CD4-positive, alpha-beta T cell treated with Interleukin-6 at 100 ng/mL for 8 hours (primary cell): ENCODE measurements around the gene IL2RA.
"Not testable (repeated sequence)": the region's sequence is repeated elsewhere in the genome, so short reads cannot be mapped to it uniquely, and the experiment has no call there.

Source experiments
- DNase-seq: peaks from one replicate; pipeline ENCODE4 v3.0.0-alpha.2; 2020; ENCODE audit warnings: mixed read lengths, low spot score

IL2RA gene

GRCh38 chr10:5977471-5978229 lies 84.5 kb downstream of the IL2RA start, which contains the start of gene IL15RA:
Gene IL15RA, minus strand, starts transcription at chr10:5977543. Its CDS starts 51 bp downstream, at chr10:5977492.
- DNase-seq = peak; percentile 77

- DNase-seq = peak; percentile 20
Measured at GRCh38 chr10:5976512-5977470, 85.4 kb downstream of the IL2RA start.

- peak; percentile 41 for DNase-seq
Measured at GRCh38 chr10:5975641-5976473, 86.3 kb downstream of the IL2RA start.

- no peak for DNase-seq
Measured at GRCh38 chr10:5973069-5973468, 89.1 kb downstream of the IL2RA start.

DNA sequence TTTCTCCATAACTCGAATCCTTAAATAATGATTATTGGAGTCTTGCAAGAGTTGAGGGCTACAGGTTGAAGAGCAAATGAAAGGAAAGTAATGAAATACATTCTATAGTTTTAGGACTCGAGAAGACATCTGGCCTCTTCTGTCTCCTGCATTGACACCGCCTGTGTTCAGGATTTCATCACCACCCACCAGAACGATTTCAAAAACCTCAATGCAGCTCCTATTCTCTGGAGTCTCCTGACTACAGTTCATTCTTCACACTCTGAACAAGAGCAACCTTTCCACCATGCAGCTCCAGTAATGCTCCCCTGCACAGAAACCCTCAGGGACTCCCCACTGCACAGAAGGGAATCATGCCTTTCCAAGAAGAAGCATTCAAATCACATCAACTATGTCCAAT lies 90.3 kb downstream of the IL2RA start:
- no peak for DNase-seq

- peak; percentile 31 for DNase-seq
Measured at GRCh38 chr10:5971315-5971832, 90.8 kb downstream of the IL2RA start.

- DNase-seq = no peak
Measured at GRCh38 chr10:5970527-5970926, 91.6 kb downstream of the IL2RA start.

GRCh38 chr10:5970066-5970465 lies 92.1 kb downstream of the IL2RA start:
- DNase-seq = no peak

DNA sequence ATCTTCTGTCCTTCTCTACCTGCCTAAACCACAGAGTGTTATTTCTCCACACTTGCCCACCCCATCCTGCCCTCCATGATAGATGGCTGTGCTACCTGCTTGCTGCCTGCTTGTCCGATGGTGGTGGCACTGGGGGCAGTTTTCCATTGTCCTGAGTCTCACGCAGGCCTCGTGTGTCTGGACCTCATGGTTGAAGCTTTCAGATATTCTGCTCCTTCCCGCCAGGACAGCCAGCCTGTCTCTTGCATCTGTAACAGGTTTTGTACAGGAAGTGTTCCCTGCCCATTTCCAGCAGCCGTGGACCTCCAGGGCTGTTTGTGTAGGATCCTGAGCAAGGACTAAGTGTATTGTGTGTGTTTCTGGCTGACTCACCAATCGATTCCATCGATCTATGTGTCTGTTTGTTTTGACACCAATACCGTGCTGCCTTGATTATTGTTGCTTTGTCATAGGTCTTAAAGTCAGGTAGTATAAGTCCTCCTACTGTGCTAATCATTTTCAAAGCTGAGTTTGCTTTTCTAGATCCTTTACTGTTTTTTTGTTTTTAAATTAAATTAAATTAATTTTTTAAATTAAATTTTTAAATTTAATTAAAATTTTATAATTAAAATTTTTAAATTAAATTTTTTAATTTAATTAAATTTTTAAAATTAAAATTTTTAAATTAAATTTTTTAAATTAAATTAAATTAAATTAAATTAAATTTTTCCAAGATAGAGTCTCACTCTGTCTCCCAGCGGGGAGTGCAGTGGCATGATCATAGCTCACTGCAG lies 93.3 kb downstream of the IL2RA start:
- DNase-seq = no peak

GRCh38 chr10:5968037-5968680 lies 94.0 kb downstream of the IL2RA start:
- DNase-seq = no peak

- no peak for DNase-seq
Measured at GRCh38 chr10:5965266-5965665, 96.9 kb downstream of the IL2RA start.

- no peak for DNase-seq
Measured at GRCh38 chr10:5964736-5965135, 97.4 kb downstream of the IL2RA start.

DNA sequence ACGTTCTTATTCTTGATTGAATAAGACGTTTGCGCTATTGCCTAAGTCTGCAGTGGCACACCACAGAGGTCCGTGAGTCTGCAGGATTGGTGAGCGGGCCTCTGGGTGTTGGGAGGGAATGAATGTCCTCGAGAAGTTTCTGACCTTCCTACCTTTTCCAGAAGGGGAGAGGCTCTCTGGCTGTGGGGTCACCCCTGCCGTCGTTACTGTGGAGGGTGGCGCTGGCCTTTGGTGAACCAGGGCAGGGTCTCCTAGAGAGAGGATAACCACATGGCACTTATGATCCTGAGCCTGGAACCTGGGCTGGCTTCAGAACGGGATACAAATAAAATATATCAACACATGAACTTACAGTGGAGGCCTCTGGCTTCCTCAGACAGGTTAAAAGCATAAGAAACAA lies 98.6 kb downstream of the IL2RA start:
- no peak for DNase-seq

- no peak for DNase-seq
Measured at GRCh38 chr10:5963071-5963470, 99.1 kb downstream of the IL2RA start.

- not testable (repeated sequence) for DNase-seq
Measured at GRCh38 chr10:5962358-5962940, 99.7 kb downstream of the IL2RA start.

DNA sequence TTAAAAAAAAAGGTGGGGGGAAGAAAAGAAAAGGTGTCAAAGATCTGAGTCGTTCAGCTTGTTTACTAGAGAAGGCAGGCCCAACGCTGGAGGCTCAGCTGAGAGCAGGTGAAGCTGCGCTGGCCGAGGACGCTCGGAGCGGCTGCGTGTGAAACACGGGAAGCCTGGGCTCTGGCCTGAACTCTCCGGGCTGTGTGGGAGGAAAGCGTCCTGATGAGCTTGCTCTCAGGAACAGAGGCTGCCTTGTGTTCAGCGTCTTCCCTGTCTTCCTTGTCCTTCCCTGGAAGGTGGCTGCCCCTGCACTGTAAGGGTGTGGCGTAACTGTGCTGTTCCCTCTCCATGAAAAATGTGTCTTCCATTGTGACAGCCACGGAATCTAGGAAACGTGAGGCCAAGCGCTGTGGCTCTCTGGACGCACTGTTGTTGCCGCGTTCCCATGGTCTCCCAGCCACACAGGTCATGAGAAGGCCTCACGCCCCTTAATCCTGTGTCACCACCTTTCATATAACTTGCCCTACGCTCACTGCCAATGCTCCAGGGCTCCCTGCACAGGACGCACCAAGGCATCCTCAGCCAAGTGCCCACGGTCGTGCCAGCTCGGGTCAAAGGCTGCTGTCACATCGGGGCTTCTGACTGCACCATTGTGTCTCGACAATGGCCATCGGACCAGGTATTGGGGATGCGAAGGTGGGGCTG lies 100.6 kb downstream of the IL2RA start:
- DNase-seq = no peak

DNA sequence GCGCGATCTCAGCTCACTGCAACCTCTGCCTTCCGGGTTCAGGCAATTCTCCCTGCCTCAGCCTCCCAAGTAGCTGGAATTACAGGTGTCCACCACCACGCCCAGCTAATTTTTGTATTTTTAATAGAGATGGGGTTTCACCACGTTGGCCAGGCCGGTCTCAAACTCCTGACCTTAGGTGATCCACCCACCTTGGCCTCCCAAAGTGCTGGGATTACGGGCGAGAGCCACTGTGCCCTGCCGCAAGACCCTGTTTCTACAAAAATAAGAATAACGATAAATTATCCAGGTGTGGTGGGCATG lies 101.2 kb downstream of the IL2RA start:
- not testable (repeated sequence) for DNase-seq
